GM18520 (cell line): ENCODE results near the gene CCDC194.

Source experiments
- ATAC-seq: cut with Tn5 transposase; IDR thresholded peaks from one replicate; pipeline ENCODE4 v1.9.1; 2021; ENCODE audit not compliant: unreplicated experiment

Gene CCDC194

DNA sequence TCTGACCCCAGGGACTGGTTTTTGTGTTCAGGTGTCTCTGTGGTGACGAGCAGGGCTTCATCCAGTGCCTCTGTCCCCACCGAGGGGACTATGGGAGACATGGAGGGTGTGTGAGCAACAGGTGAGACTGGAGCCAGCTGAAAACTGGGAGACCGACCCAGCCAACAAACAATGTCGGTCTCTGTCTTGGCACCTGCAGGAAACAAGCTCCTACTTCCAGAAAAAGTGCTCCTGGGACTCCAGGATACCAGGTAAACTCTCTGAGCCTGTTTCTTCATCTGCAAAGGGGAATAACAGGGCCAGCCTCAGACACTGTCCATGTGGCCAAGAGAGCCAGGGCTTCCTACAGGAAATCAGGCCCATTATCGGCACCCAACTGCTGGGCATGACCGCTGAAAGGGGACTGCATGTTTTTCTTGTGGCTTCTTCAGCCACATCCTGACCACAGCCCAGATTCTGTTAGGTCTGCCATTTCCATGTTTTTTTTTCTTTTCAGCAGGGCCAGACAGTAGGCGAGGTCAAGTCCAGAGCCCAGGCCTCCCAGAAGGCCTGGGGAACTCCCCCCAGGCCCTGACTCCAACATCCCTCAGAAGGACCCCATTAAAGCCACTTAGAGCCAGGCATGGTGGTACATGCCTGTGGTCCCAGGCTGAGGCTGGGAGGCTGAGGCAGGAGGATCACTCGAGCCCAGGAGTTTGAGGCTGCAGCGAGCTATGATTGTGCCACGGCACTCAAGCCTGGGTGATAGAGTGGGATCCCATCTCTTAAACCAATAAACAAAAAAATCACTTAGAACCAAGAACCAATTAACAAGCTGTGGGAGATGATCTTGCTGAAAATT is 12.3 kb upstream of the CCDC194 start:
- peak; percentile 13 for ATAC-seq

DNA sequence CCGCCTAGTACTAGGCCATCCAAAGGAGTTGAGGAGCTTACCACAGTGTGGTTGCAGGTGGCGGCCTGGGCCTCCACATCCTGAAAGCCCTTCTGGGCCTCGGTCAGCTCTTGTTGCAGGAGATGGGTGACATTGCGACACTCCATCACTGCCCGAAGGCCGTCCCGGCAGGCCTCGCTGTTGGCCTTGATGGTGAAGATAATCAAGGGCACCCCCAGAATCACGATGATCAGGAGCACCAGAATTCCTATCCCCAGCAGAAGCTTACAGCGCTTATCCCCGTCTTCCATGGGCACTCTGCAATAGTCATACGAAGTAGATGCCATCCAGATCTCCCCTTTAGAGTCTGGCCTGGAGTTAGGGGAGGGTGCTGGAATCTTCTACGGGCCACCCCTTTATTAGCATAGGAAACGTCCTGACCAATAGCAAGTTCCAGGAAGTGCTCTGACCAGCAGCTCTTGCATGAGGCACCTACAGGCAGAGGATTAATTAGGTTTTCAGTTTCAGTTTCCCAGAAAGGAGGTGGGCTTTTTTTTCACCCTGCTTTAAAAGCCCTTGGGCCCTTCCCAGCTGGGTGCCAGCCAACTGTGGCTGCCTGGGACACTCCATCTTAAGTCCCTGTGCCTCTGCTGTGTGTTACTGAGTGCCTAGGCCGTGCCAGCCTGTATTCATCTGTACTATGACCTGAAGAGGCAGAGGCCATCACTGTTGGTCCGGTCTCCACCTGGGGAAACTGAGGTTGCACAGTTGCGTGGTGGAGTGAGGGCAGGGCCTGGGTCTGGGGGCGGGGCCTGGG is 11.5 kb upstream of the CCDC194 start, which contains the start of gene BST2:
Gene BST2 (minus strand): TSS at position 381 of the 796 bp plus-strand sequence. CDS start 55 bp downstream, at position 326.
- peak; percentile 71 for ATAC-seq

DNA sequence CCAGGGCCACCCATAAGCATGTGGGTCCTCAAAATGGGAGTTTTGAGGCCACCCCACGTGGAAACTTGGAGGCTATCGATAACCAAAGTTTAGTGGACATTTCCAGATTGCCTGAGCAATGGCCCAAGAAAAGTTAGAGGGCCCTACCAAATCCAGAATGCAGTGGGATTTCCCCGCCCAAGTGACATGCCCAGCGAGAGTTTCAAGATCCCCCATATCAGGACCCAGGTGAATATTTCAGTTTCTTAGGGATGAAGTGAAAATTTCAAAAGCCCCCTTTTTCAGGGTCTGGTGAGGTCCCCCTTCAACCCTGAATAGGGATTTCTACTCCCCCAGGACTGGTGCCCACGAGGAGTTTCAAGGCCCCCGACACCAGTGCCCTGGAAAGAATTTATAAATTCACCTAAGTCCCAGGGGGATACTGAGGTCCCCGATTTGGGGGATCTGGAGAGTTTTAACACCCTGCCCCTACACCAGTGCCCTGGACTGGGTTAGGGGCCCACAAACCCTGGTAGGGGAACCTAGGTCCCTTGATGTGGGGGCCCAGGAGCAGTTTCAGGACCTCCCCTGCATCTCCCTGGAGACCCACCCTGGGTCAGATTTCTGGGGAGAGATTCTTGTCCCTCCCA is 10.7 kb upstream of the CCDC194 start:
- peak; percentile 14 for ATAC-seq

DNA sequence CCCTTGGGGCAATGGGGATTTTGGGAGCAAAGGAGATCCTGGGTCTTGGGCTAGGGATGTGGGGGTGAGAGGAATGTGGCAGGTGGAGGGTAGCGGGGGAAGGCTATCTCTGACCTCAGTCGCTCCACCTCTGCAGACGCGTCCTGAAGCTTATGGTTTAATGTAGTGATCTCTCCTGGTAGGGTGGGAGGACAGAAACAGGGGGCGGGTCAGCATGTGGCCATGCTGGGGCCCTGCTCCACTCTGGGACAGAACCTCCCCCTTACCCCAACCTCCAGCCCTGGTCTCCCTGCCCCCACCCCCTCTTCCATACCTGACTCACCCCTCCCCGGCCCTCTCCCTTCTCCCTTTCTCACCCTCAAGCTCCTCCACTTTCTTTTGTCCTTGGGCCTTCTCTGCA is 10.0 kb upstream of the CCDC194 start:
- ATAC-seq: no peak

DNA sequence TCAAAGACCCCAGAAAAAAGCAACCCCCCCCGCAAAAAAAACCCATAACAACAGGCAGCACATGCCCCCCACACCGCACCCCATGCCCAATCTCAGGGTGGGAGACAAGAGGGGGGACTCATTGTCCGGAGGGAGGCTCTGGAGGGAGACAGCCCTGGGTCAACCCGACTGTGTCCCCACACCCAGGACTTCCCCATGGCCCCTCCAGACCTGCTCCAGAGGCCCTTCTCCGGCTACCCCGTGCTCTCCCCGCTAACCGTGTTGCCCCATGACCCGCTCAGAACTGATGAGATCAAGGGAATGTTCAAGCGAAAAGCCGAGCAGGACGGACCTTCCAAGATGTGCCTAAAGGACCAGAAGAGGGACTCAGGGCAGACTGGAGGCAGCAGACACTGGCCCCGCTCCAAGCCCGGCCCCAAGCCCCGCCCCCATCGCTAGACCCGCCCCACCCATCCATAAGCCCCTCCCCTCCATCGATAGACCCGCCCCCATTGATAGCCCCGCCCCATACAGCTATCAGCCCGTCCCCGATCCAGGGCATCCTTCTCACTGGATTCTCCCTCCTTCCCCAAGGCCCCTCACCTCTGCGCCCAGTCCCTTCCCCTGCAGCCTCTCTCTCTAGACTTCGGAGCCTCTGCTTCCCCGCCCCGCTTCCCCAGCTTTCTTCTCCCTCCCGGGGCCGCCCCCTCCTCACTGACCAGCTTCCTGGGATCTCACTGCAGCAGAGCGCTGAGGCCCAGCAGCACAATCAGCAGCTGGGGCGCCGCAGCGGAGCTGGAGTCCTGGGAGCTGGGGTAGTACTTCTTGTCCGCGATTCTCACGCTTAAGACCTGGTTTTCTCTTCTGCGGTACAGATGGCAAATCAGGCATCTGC is 9.2 kb upstream of the CCDC194 start:
- no peak for ATAC-seq

DNA sequence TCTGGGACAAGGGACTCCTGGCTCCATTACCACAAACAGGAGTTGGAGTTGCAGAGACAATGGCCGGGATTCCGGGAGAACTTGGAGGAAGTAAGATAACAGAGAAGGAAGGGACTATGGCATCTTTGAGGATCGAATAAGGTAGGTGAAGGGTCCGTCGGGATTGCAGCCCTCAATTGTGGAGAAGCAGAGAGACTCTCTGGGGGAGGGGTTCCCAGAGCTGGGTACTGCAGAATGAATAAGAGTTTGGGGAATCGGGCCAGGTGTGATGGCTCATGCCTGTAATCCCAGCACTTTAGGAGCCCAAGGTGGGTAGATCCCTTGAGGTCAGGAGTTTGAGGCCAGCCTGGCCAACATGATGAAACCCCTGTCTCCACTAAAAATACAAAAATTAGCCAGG is 7.6 kb upstream of the CCDC194 start:
- ATAC-seq: no peak

DNA sequence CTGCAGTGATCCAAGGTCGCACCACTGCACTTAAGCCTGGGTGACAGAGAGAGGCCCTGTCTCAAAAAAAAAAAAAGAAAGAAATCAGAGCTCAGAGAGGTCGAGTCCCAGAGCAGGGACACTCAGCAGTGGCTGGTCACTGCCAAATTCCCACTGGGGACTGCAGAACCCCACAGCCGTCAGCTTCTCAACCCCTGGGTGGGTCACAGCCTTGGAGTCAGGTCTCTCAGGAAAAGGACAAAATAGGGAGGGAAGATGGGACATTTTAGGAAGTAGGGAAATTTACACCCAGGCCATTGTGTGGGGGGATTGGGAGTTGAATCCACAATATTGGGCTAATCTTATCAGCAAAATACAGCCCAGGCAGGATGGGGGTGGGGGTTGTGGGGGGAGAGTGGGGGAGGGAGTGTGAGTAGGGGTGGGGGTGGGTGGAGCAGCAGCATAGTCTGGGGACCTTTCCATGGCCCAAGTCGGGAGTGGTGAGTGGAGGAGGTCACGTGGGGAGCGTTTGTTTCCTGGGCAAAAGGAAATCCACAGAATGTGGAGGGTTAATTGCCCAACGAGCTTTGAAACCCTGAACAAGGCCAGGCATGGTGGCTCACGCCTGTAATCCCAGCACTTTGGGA is 5.0 kb upstream of the CCDC194 start:
- ATAC-seq: no peak

DNA sequence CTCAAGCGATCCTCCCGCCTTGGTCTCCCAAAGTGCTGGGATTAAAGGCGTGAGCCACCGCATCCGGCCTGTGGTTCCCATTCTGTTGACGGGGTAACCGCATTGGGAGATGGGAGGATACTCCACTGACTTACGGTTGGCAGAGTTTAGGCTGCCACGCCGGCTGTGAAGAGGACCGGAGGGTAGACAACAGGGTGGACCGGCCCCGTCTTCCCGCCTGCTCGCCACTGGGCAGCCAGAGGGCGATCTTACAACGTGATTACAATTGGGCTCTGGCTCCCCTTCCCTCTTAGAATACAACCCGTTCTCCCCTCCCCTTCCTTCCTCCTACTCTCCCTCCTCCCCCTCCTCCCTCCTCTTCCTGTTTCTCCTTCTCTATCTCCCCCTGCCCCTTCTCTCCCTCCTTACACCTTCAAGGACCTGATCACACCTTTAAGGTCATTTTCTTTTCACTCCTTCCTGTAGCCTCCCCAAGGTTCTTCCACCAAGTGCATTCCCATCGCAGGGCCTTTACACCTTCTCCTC is 957 bp upstream of the CCDC194 start:
- no peak for ATAC-seq

DNA sequence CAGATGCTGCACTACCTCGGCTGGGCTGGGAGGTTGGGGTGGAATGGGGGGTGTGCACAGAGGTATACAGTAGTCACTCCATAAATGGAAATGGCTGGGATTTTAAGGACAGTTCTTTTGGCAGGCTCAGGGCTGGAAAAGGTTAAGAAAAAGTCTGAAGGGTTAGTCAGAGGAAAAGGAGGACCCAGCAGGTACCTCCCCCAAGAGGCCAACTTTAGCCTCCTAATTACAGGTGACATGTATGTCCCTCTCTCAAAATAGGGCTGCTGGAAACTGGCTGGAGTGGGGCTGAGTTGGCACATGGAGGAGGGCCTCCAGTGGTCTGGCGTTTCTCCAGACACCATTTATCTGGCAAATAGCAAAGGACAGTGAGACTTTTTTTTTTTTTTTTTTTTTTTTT is 994 bp downstream of the CCDC194 start:
- ATAC-seq: no peak

DNA sequence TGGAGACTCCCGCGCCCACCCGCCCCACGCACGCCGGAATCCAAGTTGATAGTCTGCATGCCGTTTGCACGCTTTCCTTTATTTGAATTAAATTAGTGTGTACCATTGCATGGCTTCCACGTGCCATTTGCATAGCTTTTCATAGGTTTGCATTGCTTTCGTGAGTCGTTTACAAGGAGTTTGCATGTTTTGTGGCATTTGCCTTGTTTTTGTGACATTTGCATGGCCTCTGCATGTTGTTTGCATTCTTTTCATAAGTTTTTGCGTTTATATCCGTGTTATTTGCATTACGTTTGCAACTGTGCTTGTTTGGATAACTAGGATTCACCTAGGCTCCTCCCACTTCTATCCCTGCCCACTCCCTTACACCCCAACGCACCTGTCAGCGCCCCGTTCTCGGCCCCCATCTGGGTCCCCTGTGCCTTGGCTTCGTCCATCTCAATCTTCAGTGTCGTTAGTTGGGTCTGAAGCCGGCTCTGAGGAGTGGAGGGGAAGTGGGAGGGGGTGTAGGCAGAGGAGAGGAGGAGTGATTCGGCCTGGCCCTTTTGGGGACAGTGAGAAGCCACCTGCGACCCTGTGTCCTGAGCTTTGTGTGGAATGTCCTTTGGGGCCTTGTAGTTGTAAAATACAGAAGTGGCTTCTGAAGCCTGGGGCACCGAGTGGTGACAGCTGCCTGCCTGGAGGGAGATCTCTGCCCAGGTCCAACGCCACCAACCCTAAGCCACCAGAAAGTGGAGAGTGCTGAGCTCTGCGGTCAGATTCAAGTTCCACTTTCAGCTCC is 2.4 kb downstream of the CCDC194 start:
- ATAC-seq: no peak

DNA sequence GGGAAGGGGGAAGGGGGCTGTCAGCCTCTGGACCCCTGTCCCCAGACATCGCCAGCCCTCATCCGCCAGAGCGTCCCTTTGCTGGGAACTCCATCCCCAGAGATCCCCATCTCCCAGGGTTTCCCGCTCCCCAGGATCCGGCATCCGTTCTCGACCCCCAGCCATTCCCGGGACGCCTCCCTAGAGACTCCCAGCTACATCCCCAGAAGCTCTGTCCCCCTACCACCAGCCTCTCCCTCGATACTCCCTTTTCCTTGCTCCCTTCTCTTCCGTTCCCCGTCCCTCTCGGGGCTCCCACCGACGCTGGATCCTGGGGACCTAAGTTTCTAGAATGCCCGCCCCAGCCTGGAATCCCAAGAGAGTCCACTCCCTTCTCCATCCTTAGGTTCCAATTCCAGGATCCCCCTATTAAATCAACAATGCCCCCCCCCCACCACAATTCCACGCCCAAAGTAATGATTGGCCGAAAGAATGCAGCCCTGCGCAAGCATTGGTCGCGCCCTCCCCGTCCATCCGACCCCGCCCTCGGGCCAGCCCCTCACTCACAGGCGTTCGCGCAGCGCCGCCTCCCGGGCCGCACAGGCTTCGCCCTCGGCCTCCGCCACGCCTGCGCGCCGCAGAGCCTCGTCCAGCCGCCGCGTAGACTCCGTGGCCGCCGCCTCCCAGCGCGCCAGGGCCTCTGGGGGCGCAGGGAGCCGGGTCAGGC is 3.2 kb downstream of the CCDC194 start:
- peak; percentile 93 for ATAC-seq

DNA sequence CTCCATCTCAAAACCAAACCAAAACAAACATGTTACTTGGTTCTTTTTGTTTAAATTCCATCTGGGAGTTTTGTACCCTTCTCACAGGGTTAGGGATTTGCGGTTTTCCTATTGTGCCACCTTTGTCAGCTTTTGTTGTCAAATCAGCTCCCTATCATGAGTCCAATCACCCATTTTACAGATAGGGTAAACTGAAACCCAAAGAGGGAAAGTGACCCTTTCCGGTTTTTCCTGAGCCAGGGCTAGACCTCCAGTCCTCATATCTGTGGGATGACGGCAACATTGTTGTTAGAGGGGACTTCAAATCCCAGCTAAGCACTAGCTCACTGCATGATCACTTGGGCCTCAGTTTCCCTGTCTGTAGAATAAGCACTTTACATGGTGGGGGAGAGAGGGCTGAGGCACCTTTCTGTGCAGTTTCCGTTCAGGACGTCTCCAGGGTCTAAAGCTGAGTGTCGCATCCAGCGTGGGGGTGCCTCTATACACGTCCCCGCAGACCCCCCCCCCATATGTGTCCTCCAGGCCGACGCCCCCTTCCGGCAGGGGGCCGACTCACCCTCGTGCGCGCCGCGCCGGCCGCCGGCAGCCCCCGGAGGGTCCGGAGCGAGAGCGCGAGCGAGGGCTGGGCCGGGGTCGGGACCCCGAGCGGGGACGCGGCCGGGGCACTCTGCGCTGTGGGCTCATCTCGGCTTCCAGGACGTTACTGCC is 3.9 kb downstream of the CCDC194 start:
- no peak for ATAC-seq

DNA sequence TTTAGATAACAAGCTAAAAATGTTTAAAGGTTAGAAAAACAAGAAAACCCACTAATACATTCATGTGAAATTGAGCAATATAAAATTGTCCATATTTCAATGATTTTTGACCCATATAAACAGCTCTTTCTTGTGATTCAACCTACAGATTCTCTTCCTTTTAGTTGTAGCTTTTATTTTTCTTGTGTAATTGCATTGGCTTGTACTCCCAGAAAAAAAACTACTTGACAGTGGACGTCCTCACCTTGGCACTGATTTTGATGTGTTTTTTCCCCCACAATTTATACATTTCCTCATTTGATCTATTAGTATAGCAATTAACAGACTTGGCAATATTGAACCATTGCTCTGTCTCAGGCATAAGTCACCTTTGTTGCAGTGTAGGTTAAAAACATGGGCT is 4.7 kb downstream of the CCDC194 start:
- no peak for ATAC-seq

DNA sequence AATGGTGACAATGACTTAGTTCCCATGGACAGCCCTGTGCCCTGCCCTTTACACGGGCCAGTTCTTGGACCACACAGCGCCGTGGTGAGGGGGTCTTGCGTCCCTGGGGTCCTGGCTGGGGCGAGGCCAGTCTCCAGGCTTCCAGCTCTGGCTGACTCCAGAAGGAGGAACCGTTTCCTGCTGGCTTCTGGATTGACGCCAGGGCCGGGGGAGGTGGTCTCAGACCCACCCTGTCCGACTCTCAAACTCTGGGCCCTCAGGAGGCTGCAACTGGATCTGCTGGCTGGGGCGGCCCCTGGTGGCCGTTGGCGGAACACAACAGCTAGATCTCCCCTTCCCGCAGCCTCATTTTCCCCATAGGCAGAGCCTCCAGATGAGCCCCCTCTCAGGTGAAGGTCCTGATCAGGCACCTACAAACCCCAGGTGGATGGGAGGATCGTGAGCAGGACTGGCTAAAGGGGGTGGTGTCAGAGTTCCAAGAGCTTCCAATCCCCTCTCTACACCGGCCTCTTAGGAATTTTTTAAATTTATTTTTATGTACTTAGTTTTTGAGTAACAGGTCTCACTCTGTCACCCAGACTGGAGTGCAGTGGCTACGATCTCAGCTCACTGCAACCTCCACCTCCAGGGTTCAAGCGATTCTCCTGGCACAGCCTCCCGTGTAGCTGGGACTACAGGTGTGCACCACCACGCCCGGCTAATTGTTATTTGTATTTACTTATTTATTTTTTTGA is 8.0 kb downstream of the CCDC194 start:
- ATAC-seq: no peak

DNA sequence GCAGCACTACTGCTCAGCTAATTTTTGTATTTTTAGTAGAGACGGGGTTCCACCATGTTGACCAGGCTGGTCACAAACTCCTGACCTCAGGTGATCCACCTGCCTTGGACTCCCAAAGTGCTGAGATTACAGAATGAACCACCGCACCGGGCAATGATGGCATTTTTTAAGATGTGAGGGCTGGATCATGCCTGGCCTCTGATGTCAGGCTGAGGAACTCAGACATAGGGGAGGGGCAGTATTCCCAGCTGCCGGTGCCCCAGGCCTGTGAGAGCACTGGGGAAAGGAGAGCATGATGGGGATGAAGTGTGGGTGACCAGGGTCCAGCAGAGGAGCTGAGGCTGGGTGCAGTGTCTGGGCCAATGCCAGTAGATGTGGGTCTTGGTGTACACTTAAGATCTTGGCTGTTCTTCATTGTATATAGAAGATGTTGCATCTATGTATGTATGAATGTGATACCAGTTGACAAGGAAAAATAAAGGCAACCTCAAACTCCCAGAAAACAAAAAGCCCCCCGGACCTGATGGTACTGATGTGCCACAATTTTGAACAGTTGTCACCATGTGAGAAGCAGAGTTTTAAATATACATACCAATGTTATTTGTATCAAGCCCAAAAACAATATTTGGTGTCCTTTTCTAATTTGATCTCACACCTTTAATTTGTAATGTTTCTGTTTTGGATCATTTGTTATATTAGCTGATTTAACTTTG is 13.4 kb downstream of the CCDC194 start:
- no peak for ATAC-seq

DNA sequence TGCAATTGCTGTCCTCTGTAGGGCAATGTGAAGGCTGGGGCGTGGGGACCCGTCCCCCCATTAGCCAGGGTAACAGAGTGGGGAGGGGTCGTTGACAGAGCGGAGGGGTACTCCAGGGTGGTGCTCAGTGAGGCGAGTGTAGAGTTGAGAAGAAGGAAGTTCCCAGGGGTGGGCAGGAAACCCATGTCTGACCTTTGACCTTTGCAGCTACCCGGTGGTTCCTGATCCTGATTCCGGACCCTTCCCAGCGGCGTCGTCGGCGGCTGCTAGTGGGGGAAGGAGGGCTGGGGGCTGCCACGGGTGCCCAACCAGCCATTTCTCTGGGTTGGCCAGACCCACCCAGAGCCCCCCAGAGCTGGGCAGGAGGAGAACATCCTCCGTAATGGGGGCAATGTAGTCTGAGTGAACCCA is 14.8 kb downstream of the CCDC194 start:
- no peak for ATAC-seq

DNA sequence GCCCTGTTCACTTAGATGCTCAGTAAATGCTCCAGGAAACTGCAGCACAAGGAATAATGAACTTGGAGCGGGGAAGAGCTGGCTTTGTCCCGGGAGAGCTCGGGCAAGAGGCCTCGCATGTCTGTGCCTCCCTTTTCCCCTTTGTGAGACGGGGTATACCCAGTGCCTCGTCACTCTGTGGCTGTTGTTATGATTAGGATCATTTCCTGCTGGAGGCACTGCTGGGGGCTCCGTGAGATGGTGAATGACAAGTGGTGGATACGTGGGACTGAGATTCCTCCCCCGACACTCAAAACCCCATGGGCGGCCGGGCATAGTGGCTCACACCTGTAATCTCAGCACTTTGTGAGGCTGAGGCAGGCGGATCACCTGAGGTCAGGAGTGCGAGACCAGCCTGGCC is 15.7 kb downstream of the CCDC194 start:
- no peak for ATAC-seq
